GM21526 (cell line): ENCODE results near the gene FRMPD4.
"Not testable (repeated sequence)": the region's sequence is repeated elsewhere in the genome, so short reads cannot be mapped to it uniquely, and the experiment has no call there.

Source experiments
- ATAC-seq: cut with Tn5 transposase; IDR thresholded peaks from one replicate; pipeline ENCODE4 v1.9.1; 2021; ENCODE audit warnings: moderate library complexity; ENCODE audit not compliant: unreplicated experiment, low FRiP score

FRMPD4 gene

GRCh38 chrX:12494400-12495138, 356.3 kb downstream of the FRMPD4 start:
- no peak for ATAC-seq

- ATAC-seq: no peak
Measured at GRCh38 chrX:12496343-12496742, 358.1 kb downstream of the FRMPD4 start.

DNA sequence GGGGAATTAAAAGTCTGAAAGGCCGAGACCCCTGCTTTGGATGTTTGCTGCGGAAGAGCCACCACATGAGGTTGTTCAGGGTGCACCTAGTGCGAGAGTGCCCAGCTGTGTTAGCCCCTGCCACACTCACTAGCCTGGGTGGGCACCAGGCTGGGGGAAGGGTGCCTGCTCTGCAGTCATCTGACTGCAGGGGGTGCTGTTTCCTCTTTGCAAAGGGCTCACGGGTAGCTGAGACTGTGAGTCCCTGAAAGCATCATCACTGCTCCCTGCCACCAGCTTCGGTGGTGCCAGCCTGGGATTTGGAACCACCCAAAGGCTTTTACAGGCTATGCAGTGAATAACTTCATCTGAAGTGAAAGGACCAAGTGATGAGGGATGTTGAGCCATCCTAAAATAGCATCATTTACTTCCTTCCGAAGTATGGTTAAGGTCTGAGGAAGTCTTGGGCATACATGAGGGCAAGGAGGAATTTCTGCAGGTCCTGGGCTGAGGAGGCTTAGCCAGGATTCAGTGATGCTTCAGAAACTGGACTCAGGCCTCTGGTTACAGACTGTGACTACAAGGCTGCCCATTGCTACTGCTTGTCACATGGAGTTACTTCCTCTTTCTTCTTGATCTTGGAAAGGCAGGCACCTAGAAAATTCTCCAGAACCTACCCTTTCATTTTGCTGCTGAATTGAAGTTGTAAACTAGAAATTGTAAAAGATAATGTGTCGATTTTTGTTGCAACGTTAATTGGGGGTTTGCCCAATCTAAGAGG, 359.7 kb downstream of the FRMPD4 start:
- ATAC-seq: peak; percentile 82

- ATAC-seq: no peak
Measured at GRCh38 chrX:12505127-12505526, 366.9 kb downstream of the FRMPD4 start.

GRCh38 chrX:12515384-12515783, 377.1 kb downstream of the FRMPD4 start:
- peak; percentile 97 for ATAC-seq

DNA sequence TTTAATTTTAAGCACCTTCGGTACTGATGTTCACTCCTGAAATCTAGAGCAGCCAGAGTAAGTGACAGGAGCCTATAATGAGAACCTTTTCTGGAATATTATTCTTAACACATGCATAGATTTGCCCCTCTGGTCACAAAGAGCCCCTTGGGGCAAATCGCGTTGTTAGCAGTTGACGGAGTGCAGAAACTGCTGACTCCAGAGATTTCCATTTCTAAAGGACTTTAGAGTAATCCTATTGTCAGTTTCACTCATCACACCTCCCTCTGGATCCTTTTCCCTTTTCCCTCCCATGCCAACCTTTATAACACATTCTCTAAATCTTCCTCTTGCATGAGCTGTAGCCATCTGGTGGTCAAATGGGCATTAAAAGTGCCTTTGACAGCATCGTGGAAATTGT, 388.0 kb downstream of the FRMPD4 start:
- ATAC-seq: no peak

- ATAC-seq: not testable (repeated sequence)
Measured at GRCh38 chrX:12538096-12538495, 399.8 kb downstream of the FRMPD4 start.

DNA sequence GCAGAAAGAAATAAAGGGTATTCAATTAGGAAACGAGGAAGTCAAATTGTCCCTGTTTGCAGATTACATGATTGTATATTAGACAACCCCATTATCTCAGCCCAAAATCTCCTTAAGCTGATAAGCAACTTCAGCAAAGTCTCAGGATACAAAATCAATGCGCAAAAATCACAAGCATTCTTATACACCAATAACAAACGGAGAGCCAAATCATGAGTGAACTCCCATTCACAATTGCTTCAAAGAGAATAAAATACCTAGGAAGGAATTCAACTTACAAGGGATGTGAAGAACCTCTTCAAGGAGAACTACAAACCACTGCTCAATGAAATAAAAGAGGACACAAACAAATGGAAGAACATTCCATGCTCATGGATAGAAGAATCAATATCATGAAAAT, 404.0 kb downstream of the FRMPD4 start:
- ATAC-seq: not testable (repeated sequence)

DNA sequence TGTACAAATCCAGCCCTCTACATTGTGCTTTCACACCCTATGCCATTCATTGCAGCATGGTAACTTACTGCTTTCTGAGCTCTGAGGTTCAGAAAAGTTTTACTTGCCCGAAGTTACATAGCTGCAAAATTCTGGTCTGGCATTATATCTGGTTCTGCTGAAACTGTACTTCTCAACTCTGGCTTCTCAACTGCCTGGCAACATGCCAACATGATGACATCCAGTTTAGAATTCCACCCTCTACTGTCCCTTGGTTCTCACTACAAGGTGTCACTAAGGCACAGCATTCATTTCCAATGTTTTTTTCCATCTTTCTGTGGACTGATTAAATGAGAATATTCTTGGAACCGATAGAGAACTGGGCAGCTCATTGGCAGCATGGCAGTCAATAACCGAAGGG, 410.1 kb downstream of the FRMPD4 start:
- no peak for ATAC-seq

GRCh38 chrX:12548746-12549145, 410.5 kb downstream of the FRMPD4 start:
- ATAC-seq: no peak

DNA sequence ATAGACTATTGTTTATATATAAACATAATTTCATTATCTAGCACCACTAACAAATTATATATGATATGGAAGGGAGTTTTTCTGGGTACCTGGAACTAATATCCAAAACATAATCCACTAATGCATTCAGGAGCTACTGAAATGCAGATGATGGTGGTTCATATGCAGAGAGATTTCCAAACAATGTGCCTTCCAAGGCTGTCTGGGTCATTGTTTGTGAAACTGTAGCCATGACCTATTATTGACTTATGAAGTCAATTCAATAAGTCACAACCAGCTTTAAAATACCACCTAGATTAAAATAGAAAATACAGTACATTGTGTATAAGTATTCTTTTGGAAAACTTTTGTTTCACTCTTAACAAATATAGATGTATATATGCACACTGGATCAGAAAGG, 415.9 kb downstream of the FRMPD4 start:
- ATAC-seq: no peak

DNA sequence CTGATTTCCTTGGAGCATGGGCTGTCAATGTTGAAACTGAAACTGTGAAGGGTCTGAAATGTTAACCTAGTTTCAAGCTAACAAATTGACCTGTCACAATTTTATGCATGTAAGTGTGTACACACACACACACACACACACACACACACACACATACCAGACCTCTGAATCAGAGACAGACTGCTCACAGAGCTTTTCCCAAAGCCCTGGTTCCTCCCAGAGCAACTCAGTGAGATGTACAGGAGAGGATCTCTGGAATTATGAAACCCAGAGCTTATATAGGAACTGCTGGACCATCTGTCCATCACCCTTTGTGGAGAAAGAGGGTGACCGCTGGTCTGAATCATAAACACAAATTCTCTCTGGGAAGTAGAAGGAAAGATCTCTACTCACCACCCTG, 424.8 kb downstream of the FRMPD4 start:
- ATAC-seq: no peak

- no peak for ATAC-seq
Measured at GRCh38 chrX:12564221-12564620, 425.9 kb downstream of the FRMPD4 start.

GRCh38 chrX:12567857-12568256, 429.6 kb downstream of the FRMPD4 start:
- ATAC-seq: peak; percentile 63

- no peak for ATAC-seq
Measured at GRCh38 chrX:12570859-12571501, 432.7 kb downstream of the FRMPD4 start.

DNA sequence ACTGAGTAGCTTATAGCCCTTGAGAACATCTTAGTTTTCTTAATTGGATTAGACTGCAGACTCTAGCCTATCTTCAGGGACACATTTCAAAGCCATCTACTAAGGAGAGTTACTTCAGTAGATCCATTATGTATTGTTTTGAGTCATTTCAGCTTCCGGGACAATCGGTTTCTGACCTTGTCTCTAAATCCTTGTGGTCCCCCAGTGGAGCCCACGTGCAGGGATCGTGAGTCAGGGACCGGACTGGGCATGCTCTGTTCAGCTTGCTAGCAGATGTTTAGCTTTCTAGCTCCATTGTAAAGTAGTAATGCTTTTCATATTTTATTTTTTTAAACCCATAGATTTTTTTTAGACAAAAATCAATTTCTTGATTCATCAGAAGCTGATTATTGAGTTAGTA, 441.0 kb downstream of the FRMPD4 start:
- ATAC-seq: no peak

DNA sequence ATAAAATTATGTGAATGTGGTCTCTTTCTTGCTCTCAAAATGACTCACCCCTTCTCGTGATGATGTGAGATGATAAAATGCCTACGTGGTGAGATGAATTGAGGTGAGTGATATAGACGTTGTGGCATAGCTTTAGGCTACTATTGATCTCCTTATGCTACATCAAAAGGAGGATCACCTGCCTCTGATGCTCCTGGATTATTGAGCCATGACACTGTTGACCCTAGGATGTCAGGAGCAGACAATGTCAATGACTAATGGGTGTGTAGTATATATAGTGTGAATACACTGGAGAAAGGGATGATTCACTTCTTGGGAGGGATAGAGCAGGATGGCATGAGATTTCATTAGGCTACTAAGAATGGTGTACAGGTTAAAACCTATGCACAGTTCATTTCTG, 442.3 kb downstream of the FRMPD4 start:
- no peak for ATAC-seq

DNA sequence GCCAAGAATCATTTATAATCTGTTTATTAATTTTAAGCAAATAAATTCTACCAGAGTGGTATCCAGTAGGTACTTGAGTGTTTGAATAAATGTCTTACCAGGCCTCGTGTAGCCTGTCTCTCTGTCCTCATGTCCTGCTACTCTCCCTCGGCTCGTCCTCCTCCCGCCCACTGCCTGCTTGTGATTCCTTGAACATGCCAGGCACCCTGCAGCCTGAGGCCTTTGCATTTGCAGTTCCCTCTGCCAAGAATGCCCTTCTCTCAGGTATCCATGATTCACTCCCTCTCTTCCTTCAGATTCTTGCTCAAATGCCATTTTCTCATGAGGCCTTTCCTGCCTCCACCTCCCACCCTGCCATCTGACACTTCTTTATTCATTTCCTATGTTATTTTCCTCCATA, 443.3 kb downstream of the FRMPD4 start:
- ATAC-seq: no peak

GRCh38 chrX:12582649-12583048, 444.4 kb downstream of the FRMPD4 start:
- no peak for ATAC-seq

DNA sequence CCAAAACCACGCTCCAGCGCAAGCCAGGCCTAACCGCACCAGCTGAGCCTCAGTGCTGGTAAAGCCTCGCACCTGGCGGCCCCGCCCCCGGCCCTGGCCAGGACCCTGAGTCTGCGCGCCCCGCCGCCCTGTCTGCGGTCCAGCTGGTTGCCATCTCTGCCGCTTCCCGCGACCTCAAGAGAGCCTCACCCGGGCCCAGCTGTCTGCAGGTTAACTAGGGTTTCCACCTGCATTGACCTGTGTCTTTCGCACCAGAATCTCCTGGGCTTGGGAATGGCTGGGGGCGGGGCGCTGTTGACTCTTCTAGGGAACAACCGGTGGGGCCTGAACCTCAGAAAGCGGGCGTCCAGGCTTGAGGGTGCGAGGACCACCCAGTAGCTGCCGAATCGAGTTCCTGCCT, 445.3 kb downstream of the FRMPD4 start:
- ATAC-seq: no peak

DNA sequence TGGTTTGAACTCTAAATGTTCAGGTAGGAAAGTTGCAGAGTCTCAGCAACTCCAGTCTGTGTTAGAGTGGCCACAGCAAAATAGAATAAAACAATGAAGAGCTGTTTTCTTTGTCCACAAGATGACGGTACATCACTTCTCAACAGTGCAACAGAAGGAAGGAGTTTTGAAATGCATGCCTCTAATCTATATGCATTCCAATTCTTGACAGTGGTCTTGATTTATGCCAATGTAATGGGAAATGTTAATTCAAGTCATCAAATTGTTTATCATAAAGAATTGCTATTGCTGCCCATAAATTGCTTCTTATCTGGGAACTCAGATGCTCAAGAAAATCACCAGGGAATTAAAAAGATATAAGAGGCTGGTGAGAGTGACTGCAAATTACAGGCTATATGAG, 457.4 kb downstream of the FRMPD4 start:
- no peak for ATAC-seq

DNA sequence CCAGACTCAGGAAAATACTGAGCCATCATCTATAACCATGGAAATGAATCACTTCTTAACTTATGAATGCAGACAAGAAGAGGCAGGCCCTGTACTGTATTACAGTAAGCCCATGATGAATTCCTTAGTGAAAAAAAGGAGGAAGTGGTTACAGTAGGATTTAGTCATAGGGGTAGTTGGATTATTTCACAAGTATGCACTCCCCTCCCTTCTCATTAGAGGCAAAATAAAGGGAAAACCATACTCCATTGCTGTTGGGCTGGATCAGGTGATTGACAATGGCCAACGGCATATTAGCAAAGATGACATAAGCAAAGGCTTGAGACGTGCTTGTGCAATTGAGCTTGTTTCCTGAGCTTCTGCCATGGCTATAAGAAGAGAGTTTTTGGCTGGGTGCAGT, 471.8 kb downstream of the FRMPD4 start:
- no peak for ATAC-seq
